ENCODE data around the gene SNED1. TPM values are rescaled to one million over a fixed set of nuclear protein-coding genes. Genes with fewer than 3 reads are reported as not detected.

Gene SNED1
- total RNA-seq, 1 donor from 2014 or later, result 2.3 TPM

GRCh38 chr2:240981280-240981679, 17.1 kb upstream of the SNED1 start:
- Mint-ChIP-seq H3K27ac (ENCODE audit: unreplicated experiment) (no peak overlapping the region), H3K4me1 (ENCODE audit: unreplicated experiment) (no peaks in the 10 kb centered on the region), H3K27me3 (ENCODE audit: unreplicated experiment) (peaks cover 14% of the 10 kb centered on the region), H3K4me3 (ENCODE audit: unreplicated experiment) (no peak overlapping the region), H3K36me3 (ENCODE audit: low read depth, unreplicated experiment) (peaks cover 3% of the 10 kb centered on the region), H3K9me3 (ENCODE audit: unreplicated experiment) (no peaks in the 10 kb centered on the region)
- TF ChIP-seq CTCF (IDR thresholded peaks at IDR 0.05; ENCODE audit: unreplicated experiment), result no peak
- DNase-seq (ENCODE audit: low spot score), result no peak

GRCh38 chr2:240981871-240982800, 16.3 kb upstream of the SNED1 start:
- DNase-seq (ENCODE audit: low spot score), result no peak
- Mint-ChIP-seq H3K27me3 (ENCODE audit: unreplicated experiment) (peaks cover 16% of the 10 kb centered on the region), H3K36me3 (ENCODE audit: low read depth, unreplicated experiment) (peaks cover 3% of the 10 kb centered on the region), H3K4me3 (ENCODE audit: unreplicated experiment) (no peak overlapping the region), H3K4me1 (ENCODE audit: unreplicated experiment) (no peaks in the 10 kb centered on the region), H3K9me3 (ENCODE audit: unreplicated experiment) (no peaks in the 10 kb centered on the region), H3K27ac (ENCODE audit: unreplicated experiment) (peak overlapping the region; percentile 36)
- no peak for TF ChIP-seq CTCF (IDR thresholded peaks at IDR 0.05; ENCODE audit: unreplicated experiment)

- no peaks in the 10 kb centered on the region for H3K9me3 Mint-ChIP-seq (ENCODE audit: unreplicated experiment)
- peaks cover 3% of the 10 kb centered on the region for H3K36me3 Mint-ChIP-seq (ENCODE audit: low read depth, unreplicated experiment)
- TF ChIP-seq CTCF (IDR thresholded peaks at IDR 0.05; ENCODE audit: unreplicated experiment), result no peak
- no peak overlapping the region for H3K27ac Mint-ChIP-seq (ENCODE audit: unreplicated experiment)
- H3K27me3 Mint-ChIP-seq (ENCODE audit: unreplicated experiment), result peaks cover 16% of the 10 kb centered on the region
- H3K4me1 Mint-ChIP-seq (ENCODE audit: unreplicated experiment), result no peaks in the 10 kb centered on the region
- no peak overlapping the region for H3K4me3 Mint-ChIP-seq (ENCODE audit: unreplicated experiment)
- no peak for DNase-seq (ENCODE audit: low spot score)
Measured at GRCh38 chr2:240982821-240983281, 15.6 kb upstream of the SNED1 start.

GRCh38 chr2:240983361-240983995, 14.9 kb upstream of the SNED1 start:
- Mint-ChIP-seq H3K9me3 (ENCODE audit: unreplicated experiment) (no peaks in the 10 kb centered on the region), H3K4me1 (ENCODE audit: unreplicated experiment) (no peaks in the 10 kb centered on the region), H3K27me3 (ENCODE audit: unreplicated experiment) (peaks cover 16% of the 10 kb centered on the region), H3K36me3 (ENCODE audit: low read depth, unreplicated experiment) (peaks cover 3% of the 10 kb centered on the region), H3K27ac (ENCODE audit: unreplicated experiment) (no peak overlapping the region), H3K4me3 (ENCODE audit: unreplicated experiment) (no peak overlapping the region)
- TF ChIP-seq CTCF (IDR thresholded peaks at IDR 0.05; ENCODE audit: unreplicated experiment), result peak; percentile 48
- peak; percentile 69 for DNase-seq (ENCODE audit: low spot score)
